ENCODE data around the gene RAB5IF. TPM values are rescaled to one million over a fixed set of nuclear protein-coding genes. Genes with fewer than 3 reads are reported as not detected.

The RAB5IF gene
- total and polyA plus RNA-seq, 2 of the 13 experiments (the other 11 are each of a cell fraction or from before 2014, with no cell fraction given), result 261 to 305 TPM

GRCh38 chr20:36605399-36606157, at the start of gene RAB5IF (continued):
- TF ChIP-seq, protein P1, sequence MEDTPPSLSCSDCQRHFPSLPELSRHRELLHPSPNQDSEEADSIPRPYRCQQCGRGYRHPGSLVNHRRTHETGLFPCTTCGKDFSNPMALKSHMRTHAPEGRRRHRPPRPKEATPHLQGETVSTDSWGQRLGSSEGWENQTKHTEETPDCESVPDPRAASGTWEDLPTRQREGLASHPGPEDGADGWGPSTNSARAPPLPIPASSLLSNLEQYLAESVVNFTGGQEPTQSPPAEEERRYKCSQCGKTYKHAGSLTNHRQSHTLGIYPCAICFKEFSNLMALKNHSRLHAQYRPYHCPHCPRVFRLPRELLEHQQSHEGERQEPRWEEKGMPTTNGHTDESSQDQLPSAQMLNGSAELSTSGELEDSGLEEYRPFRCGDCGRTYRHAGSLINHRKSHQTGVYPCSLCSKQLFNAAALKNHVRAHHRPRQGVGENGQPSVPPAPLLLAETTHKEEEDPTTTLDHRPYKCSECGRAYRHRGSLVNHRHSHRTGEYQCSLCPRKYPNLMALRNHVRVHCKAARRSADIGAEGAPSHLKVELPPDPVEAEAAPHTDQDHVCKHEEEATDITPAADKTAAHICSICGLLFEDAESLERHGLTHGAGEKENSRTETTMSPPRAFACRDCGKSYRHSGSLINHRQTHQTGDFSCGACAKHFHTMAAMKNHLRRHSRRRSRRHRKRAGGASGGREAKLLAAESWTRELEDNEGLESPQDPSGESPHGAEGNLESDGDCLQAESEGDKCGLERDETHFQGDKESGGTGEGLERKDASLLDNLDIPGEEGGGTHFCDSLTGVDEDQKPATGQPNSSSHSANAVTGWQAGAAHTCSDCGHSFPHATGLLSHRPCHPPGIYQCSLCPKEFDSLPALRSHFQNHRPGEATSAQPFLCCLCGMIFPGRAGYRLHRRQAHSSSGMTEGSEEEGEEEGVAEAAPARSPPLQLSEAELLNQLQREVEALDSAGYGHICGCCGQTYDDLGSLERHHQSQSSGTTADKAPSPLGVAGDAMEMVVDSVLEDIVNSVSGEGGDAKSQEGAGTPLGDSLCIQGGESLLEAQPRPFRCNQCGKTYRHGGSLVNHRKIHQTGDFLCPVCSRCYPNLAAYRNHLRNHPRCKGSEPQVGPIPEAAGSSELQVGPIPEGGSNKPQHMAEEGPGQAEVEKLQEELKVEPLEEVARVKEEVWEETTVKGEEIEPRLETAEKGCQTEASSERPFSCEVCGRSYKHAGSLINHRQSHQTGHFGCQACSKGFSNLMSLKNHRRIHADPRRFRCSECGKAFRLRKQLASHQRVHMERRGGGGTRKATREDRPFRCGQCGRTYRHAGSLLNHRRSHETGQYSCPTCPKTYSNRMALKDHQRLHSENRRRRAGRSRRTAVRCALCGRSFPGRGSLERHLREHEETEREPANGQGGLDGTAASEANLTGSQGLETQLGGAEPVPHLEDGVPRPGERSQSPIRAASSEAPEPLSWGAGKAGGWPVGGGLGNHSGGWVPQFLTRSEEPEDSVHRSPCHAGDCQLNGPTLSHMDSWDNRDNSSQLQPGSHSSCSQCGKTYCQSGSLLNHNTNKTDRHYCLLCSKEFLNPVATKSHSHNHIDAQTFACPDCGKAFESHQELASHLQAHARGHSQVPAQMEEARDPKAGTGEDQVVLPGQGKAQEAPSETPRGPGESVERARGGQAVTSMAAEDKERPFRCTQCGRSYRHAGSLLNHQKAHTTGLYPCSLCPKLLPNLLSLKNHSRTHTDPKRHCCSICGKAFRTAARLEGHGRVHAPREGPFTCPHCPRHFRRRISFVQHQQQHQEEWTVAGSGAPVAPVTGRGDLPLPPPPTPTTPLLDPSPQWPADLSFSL (CRISPR knock-in tag; IDR thresholded peaks at IDR 0.05), result no peak
- TF ChIP-seq ZNF772 (CRISPR knock-in tag; IDR thresholded peaks at IDR 0.05) (peak; percentile 89), ZKSCAN1 (IDR thresholded peaks at IDR 0.05; ENCODE audit: low read length) (peak; percentile 55), SRF (IDR thresholded peaks at IDR 0.05; ENCODE audit: low read depth, low read length) (peak; percentile 60; the same call in 1 of the 2 replicates), STAT6 (CRISPR knock-in tag; IDR thresholded peaks at IDR 0.05; ENCODE audit: borderline replicate concordance) (peak; percentile 99), ZSCAN21 (CRISPR knock-in tag; IDR thresholded peaks at IDR 0.05; ENCODE audit: borderline replicate concordance) (no peak; the same call in 1 of the 2 replicates), RCOR2 (CRISPR knock-in tag; IDR thresholded peaks at IDR 0.05) (peak; percentile 88), ZFP1 (CRISPR knock-in tag; IDR thresholded peaks at IDR 0.05) (peak; percentile 93), FOSL1 (CRISPR knock-in tag; IDR thresholded peaks at IDR 0.05; ENCODE audit: borderline replicate concordance) (no peak), SAFB2 (CRISPR knock-in tag; IDR thresholded peaks at IDR 0.05; ENCODE audit: borderline replicate concordance, low read depth) (peak; percentile 93; the same call in 1 of the 2 replicates), SIN3B (IDR thresholded peaks at IDR 0.05; ENCODE audit: low read length) (peak; percentile 34; the same call in 1 of the 2 replicates)
- TF ChIP-seq, protein P2, sequence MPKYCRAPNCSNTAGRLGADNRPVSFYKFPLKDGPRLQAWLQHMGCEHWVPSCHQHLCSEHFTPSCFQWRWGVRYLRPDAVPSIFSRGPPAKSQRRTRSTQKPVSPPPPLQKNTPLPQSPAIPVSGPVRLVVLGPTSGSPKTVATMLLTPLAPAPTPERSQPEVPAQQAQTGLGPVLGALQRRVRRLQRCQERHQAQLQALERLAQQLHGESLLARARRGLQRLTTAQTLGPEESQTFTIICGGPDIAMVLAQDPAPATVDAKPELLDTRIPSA (CRISPR knock-in tag; IDR thresholded peaks at IDR 0.05; ENCODE audit: borderline replicate concordance), result no peak
- TF ChIP-seq, protein P3, sequence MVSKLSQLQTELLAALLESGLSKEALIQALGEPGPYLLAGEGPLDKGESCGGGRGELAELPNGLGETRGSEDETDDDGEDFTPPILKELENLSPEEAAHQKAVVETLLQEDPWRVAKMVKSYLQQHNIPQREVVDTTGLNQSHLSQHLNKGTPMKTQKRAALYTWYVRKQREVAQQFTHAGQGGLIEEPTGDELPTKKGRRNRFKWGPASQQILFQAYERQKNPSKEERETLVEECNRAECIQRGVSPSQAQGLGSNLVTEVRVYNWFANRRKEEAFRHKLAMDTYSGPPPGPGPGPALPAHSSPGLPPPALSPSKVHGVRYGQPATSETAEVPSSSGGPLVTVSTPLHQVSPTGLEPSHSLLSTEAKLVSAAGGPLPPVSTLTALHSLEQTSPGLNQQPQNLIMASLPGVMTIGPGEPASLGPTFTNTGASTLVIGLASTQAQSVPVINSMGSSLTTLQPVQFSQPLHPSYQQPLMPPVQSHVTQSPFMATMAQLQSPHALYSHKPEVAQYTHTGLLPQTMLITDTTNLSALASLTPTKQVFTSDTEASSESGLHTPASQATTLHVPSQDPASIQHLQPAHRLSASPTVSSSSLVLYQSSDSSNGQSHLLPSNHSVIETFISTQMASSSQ (IDR thresholded peaks at IDR 0.05; ENCODE audit: low read depth), result 0 out of 2 replicates have a peak, but pooled peaks have one; percentile 43
- TF ChIP-seq, protein P3 (CRISPR knock-in tag; IDR thresholded peaks at IDR 0.05; ENCODE audit: borderline replicate concordance), result peak; percentile 89; the same call in 1 of the 2 replicates

Measured in HepG2 (cell line).